ENCODE results near the gene CPLX4.

DNA sequence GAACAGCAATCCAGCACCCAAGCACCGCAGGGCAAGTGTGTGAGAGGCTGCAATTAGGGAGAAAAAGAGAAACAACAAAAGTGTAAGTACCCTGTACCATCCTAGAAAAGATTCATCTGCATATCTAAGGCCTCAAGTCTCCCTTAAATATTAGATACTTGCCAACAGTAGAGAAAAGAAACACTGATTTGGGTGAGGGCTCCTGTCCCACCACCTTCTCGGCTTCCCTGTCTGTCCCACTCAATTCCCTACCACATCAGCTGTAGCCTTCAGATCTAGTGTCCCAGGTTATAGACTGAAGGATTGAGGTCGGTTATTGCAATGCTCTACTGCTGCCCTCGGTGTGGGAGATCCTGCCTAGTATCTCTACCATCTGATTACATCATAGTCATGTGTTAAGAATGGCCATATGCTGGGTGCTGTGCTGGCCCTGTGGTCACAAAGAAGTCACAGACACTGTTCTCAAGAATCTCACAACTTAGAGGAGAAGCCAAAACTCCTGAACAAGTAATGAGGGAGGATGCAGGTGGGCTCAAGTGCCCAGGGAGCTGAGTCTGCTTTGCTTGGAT, 47.7 kb downstream of the CPLX4 start:
- TF ChIP-seq ZNF274 (IDR thresholded peaks at IDR 0.05; ENCODE audit: low read depth, low read length) (no peak), YY1 (IDR thresholded peaks at IDR 0.05; ENCODE audit: insufficient read depth, insufficient read length) (no peak)

Data from NT2/D1 (cell line).